LNCAP (cell line): Measurements from ENCODE around the gene COL13A1.

Source experiments
- TF ChIP-seq, protein P1 (sequence below): fragments of 450-650 bp; IDR thresholded peaks from 2 replicates; pipeline ENCODE4 v1.5.1; 2017; ENCODE audit warnings: mild to moderate bottlenecking

Gene COL13A1

DNA sequence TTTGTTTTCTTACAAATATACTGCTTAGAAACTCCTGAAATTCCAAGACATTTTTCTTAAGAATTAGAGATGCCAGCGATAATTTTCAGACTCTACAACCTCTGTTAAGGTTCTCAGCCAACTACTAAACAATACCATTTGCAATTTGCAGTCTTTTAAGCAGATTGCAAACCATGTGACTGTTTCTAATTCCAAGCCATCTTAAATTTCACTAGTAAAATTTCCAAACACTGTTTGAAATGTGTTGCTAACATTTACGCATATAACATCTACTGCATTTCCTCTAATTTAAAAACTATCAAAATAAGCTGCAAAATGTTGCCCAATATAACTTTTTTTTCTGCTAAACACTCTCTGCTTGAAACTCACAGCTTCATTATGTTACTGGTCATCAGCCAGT, 194.9 kb downstream of the COL13A1 start:
- TF ChIP-seq, protein P1, sequence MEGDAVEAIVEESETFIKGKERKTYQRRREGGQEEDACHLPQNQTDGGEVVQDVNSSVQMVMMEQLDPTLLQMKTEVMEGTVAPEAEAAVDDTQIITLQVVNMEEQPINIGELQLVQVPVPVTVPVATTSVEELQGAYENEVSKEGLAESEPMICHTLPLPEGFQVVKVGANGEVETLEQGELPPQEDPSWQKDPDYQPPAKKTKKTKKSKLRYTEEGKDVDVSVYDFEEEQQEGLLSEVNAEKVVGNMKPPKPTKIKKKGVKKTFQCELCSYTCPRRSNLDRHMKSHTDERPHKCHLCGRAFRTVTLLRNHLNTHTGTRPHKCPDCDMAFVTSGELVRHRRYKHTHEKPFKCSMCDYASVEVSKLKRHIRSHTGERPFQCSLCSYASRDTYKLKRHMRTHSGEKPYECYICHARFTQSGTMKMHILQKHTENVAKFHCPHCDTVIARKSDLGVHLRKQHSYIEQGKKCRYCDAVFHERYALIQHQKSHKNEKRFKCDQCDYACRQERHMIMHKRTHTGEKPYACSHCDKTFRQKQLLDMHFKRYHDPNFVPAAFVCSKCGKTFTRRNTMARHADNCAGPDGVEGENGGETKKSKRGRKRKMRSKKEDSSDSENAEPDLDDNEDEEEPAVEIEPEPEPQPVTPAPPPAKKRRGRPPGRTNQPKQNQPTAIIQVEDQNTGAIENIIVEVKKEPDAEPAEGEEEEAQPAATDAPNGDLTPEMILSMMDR = no peak

DNA sequence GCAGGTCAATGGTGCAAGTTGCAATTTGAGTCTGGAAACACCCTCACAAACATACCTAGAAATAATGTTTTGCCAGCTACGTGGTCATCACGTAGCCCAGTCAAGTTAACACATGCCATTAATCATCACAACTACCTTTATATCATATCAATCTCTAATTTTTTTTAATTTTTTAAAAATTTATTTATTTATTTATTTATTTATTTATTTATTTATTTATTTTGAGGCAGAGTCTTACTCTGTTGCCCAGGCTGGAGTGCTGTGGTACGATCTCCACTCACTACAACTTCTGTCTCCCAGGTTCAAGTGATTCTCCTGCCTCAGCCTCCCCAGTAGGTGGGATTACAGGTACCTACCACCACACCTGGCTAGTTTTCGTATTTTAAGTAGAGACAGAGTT, 198.6 kb downstream of the COL13A1 start:
- TF ChIP-seq, protein P1 = no peak

DNA sequence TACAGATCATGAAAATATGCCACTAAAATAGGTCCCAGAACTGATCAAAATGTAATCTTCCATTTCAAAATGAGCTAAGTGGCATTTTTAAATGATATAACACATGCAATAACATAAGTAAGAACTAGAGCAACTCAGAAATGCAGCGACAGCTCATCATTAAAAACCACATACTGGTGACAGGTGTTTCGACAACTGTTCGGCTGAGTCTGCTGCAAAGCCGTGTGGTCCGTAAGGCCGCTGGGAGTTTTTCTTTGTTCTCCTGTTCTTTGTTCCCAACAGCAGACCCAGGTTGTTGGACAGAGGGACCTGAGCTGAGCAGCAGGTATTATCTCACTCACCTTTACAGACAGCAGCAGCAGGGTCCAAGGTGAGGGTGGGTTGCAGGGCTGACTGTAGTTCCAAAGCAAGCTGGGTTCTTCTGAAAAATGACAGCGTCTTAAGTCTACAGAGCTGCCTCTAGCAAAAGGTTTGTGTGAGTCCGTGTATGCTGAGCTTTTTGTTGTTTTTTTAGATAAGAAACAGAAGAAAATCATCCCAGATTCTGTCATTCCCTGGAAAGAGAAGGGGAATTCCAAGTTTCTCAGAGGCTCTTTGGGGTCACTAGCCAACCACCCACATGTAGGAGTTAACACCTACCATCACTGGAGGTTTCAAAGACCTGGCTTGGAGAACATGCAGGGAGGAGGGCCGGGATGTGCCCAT, 205.6 kb downstream of the COL13A1 start:
- TF ChIP-seq, protein P1 = no peak
